HCT116 (cell line): ENCODE results near the gene DMKN. TPM values are rescaled to one million over a fixed set of nuclear protein-coding genes. Genes with fewer than 3 reads are reported as not detected.

Experiments used
- ATAC-seq: fragments of 200-7000 bp; cut with Tn5 transposase; 2 replicates; pipeline ENCODE4 v1.9.1; 2020; ENCODE audit warnings: mild to moderate bottlenecking, moderate library complexity
- BruUV-seq: library from RNA; stranded (reverse); fragments of 400-500 nt; replicated peaks from 2 replicates; lab custom pipeline; 2021; lab: Mats Ljungman, UMichigan
- CTCF ChIA-PET: fragments of 300-600 bp; sonication (Branson Sonifier 250); formaldehyde crosslinking; loops from one replicate; lab custom pipeline; 2021; ENCODE audit warnings: antibody characterized with exemption; lab: Charles Lee
- POLR2A ChIA-PET: fragments of 300-600, 350-600 bp; sonication (Branson Sonifier 250); formaldehyde crosslinking; loops from one replicate; lab custom pipeline; 2021; ENCODE audit warnings: antibody characterized with exemption; lab: Charles Lee
- RAD21 ChIA-PET, 2 experiments: fragments of 300-600 bp; sonication (Branson Sonifier 250); formaldehyde crosslinking; loops; one replicate each; lab custom pipeline; 2023; ENCODE audit warnings: low total read pairs in 2 of 2; ENCODE audit not compliant: uncharacterized antibody in 2 of 2, unreplicated experiment in 2 of 2, low non-redundant PET in 1 of 2; lab: Charles Lee
- DNase-seq: peaks from one replicate; pipeline ENCODE4 v3.0.0-alpha.2; 2010; ENCODE audit warnings: low read depth, low spot score
- H2AFZ ChIP-seq: fragments of 200-600 bp; shearing (Covaris generic), sonication (generic); 2 replicates; pipeline ENCODE4 v1.6.1; 2017; ENCODE audit warnings: low read depth, mixed run types, mixed read lengths, antibody characterized with exemption, low read length; ENCODE audit not compliant: poor library complexity, severe bottlenecking
- H3K27ac ChIP-seq: 2 replicates; pipeline ENCODE4 v1.5.1; 2012; ENCODE audit warnings: low read depth, low read length
- H3K27me3 ChIP-seq: fragments of 200-600 bp; sonication (generic); 2 replicates; pipeline ENCODE4 v1.6.1; 2016; ENCODE audit warnings: mixed run types, low read length, mixed read lengths; ENCODE audit not compliant: insufficient read depth
- H3K36me3 ChIP-seq, 2 experiments: fragments of 200-500 bp in 1 of 2; fragments of 200-600 bp in 1 of 2; sonication (Bioruptor generic) in 1 of 2; sonication (generic) in 1 of 2; 2 replicates each; pipeline versions ENCODE4 v1.5.1 to v1.6.1; 2014 to 2016; ENCODE audit warnings: low read length in 2 of 2, inconsistent platforms in 1 of 2, mixed read lengths in 1 of 2, mixed run types in 1 of 2; ENCODE audit not compliant: insufficient read depth in 2 of 2, control insufficient read depth in 1 of 2
- H3K4me1 ChIP-seq, 2 experiments: fragments of 200-600 bp in 1 of 2; sonication (generic) in 1 of 2; 2 replicates each; pipeline versions ENCODE4 v1.5.1 to v1.6.1; 2012 to 2017; ENCODE audit warnings: low read length in 2 of 2, inconsistent platforms in 1 of 2, mild to moderate bottlenecking in 1 of 2, mixed read lengths in 1 of 2, mixed run types in 1 of 2, moderate library complexity in 1 of 2; ENCODE audit not compliant: insufficient read depth in 2 of 2, control insufficient read depth in 1 of 2
- H3K4me2 ChIP-seq: fragments of 200-600 bp; sonication (generic); 2 replicates; pipeline ENCODE4 v1.6.1; 2017; ENCODE audit warnings: mixed run types, low read length, mixed read lengths
- H3K4me3 ChIP-seq, 2 experiments: fragments of 200-600 bp in 1 of 2; sonication (generic) in 1 of 2; replicated peaks in 1 of 2; 2 replicates each; pipeline ENCODE4 v1.5.1; 2011 to 2016; ENCODE audit warnings: low read length in 2 of 2, control low read depth in 1 of 2, low read depth in 1 of 2, mild to moderate bottlenecking in 1 of 2, mixed read lengths in 1 of 2, mixed run types in 1 of 2
- H3K79me2 ChIP-seq: fragments of 200-600 bp; sonication (generic); 2 replicates; pipeline ENCODE4 v1.6.1; 2017; ENCODE audit warnings: mild to moderate bottlenecking, mixed run types, low read length, moderate library complexity, mixed read lengths; ENCODE audit not compliant: insufficient read depth
- H3K9ac ChIP-seq: fragments of 200-600 bp; sonication (generic); 2 replicates; pipeline ENCODE4 v1.6.1; 2016; ENCODE audit warnings: low read length, mixed read lengths
- H3K9me2 ChIP-seq: fragments of 200-600 bp; sonication (generic), shearing (Covaris generic); 2 replicates; pipeline ENCODE4 v1.6.1; 2017; ENCODE audit warnings: mixed run types, mild to moderate bottlenecking, moderate library complexity; ENCODE audit not compliant: insufficient read depth
- H3K9me3 ChIP-seq, 2 experiments: fragments of 200-500 bp in 1 of 2; fragments of 200-600 bp in 1 of 2; sonication (Bioruptor generic) in 1 of 2; sonication (generic) in 1 of 2; 2 replicates each; pipeline ENCODE4 v1.6.1; 2014 to 2017; ENCODE audit warnings: low read length in 2 of 2, mixed read lengths in 2 of 2, inconsistent platforms in 1 of 2, low read depth in 1 of 2, mild to moderate bottlenecking in 1 of 2, mixed run types in 1 of 2, moderate library complexity in 1 of 2; ENCODE audit not compliant: control insufficient read depth in 1 of 2, insufficient read depth in 1 of 2
- H4K20me1 ChIP-seq: fragments of 200-600 bp; sonication (generic), shearing (Covaris generic); 2 replicates; pipeline ENCODE4 v1.6.1; 2017; ENCODE audit warnings: mixed run types, mild to moderate bottlenecking, moderate library complexity; ENCODE audit not compliant: insufficient read depth
- CBX3 ChIP-seq: IDR thresholded peaks from 2 replicates; pipeline ENCODE4 v1.6.1; 2012; ENCODE audit warnings: low read depth
- CEBPB ChIP-seq: IDR thresholded peaks from 2 replicates; pipeline ENCODE4 v1.6.1; 2012; ENCODE audit warnings: low read depth
- CTCF ChIP-seq, 3 experiments: fragments of 200-600 bp in 1 of 3; sonication (generic) in 1 of 3; IDR thresholded peaks in 2 of 3; conservative IDR thresholded peaks in 1 of 3; 2 replicates each; pipeline ENCODE4 v1.5.1; 2012 to 2017; ENCODE audit warnings: low read depth in 2 of 3, low read length in 2 of 3, antibody characterized with exemption in 1 of 3, borderline replicate concordance in 1 of 3, control low read depth in 1 of 3, mild to moderate bottlenecking in 1 of 3, mixed read lengths in 1 of 3, mixed run types in 1 of 3, moderate library complexity in 1 of 3; ENCODE audit not compliant: insufficient read depth in 1 of 3
- EGR1 ChIP-seq: IDR thresholded peaks from 2 replicates; pipeline ENCODE4 v1.6.1; 2012; ENCODE audit warnings: low read depth
- ELF1 ChIP-seq: IDR thresholded peaks from 2 replicates; pipeline ENCODE4 v1.6.1; 2012; ENCODE audit warnings: low read depth, borderline replicate concordance
- EZH2 ChIP-seq: fragments of 200-600 bp; sonication (generic); IDR thresholded peaks from 2 replicates; pipeline ENCODE4 v1.6.1; 2017; ENCODE audit warnings: antibody characterized with exemption, mixed run types
- EZH2phosphoT487 ChIP-seq: fragments of 200-600 bp; IDR thresholded peaks from 2 replicates; pipeline ENCODE4 v1.6.1; 2018; ENCODE audit warnings: antibody characterized with exemption, borderline replicate concordance
- FOSL1 ChIP-seq: IDR thresholded peaks from 2 replicates; pipeline ENCODE4 v1.6.1; 2012; ENCODE audit warnings: low read depth
- JUND ChIP-seq: IDR thresholded peaks from 2 replicates; pipeline ENCODE4 v1.6.1; 2012
- POLR2AphosphoS5 ChIP-seq: IDR thresholded peaks from 2 replicates; pipeline ENCODE4 v1.6.1; 2011; ENCODE audit warnings: mild to moderate bottlenecking, low read depth, low read length, moderate library complexity
- YY1 ChIP-seq: IDR thresholded peaks from 2 replicates; pipeline ENCODE4 v1.6.1; 2011; ENCODE audit warnings: low read length, low read depth, moderate library complexity, mild to moderate bottlenecking; ENCODE audit not compliant: insufficient replicate concordance; ENCODE audit errors: extremely low read depth
- ZFX ChIP-seq: fragments of 450-650 bp; IDR thresholded peaks from 2 replicates; pipeline ENCODE4 v1.6.1; 2017
- ZNF274 ChIP-seq: fragments of 200-500 bp; sonication (Bioruptor generic); IDR thresholded peaks from 2 replicates; pipeline ENCODE4 v1.6.1; 2014; ENCODE audit warnings: mild to moderate bottlenecking, low read depth, low read length, inconsistent platforms
- intact Hi-C: fragments of 100-400 bp; cut with micrococcal nuclease; formaldehyde crosslinking; loops from 2 replicates; pipeline ENCODE4 v1.10.0; 2022
- total RNA-seq: library from RNA; stranded (reverse); gene quantifications from one replicate; pipeline ENCODE4 v1.2.1, GENCODE V29; 2021; ENCODE audit not compliant: unreplicated experiment
- TF ChIP-seq, protein P1 (sequence below): IDR thresholded peaks from 2 replicates; pipeline ENCODE4 v1.6.1; 2012
- TF ChIP-seq, protein P2 (sequence below): IDR thresholded peaks from 2 replicates; pipeline ENCODE4 v1.6.1; 2012
- TF ChIP-seq, protein P3 (sequence below): IDR thresholded peaks from 2 replicates; pipeline ENCODE4 v1.6.1; 2012; ENCODE audit warnings: low read depth

The DMKN gene
- total RNA-seq, 1 experiment from 2014 or later: 246 TPM

- no peak for TF ChIP-seq POLR2AphosphoS5
- no peak for TF ChIP-seq JUND
Observed at GRCh38 chr19:35488677-35489076, 24.8 kb downstream of the DMKN start (continued).

DNA sequence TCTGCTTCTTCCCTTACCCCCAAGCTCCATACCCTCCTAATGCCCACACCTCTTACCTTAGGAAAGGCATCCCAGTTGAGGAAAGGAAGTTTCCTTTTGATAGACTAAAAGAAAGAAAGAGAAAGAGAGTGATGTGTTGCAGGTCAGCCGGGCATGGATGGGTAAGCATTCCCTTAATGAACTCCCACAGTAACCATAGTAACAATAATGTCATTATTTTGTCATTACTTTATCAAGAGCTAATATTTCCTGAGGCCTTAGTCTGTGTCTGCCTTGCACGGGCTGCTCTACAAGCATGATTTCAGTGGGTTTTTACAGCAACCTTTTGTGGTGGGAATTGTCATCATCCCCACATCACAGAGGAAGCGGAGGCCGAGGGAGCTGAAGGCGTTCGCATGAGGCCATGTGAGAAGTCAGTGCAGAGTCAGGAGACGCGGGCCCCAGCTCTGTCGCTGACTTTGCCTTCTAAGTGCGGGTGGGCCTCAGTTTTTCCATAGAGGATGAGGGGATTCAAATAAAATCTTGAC lies 25.7 kb downstream of the DMKN start:
- BruUV-seq: no TSS peak
- H3K4me3 ChIP-seq: no peak overlapping the region
- no peak overlapping the region for H2AFZ ChIP-seq
- no peaks in the 10 kb centered on the region for H3K9me2 ChIP-seq
- no peaks in the 10 kb centered on the region for H3K79me2 ChIP-seq
- H3K36me3 ChIP-seq: no peaks in the 10 kb centered on the region
- intact Hi-C loops: no loop called here
- no peak overlapping the region for H3K27ac ChIP-seq
- no peaks in the 10 kb centered on the region for H4K20me1 ChIP-seq
- CTCF ChIA-PET: interaction anchor here (1.9 kb wide), 1 partner anchor 7 kb away, joined by 12 read pairs; no protein-coding TSS in a partner anchor
- peaks cover 9% of the 10 kb centered on the region for H3K27me3 ChIP-seq
- H3K9me3 ChIP-seq: no peaks in the 10 kb centered on the region
- TF ChIP-seq POLR2AphosphoS5 (no peak), CEBPB (no peak), ZFX (no peak), CBX3 (no peak), EGR1 (no peak), CTCF (IDR thresholded peaks at IDR 0.05 in 2 of 3, conservative IDR thresholded peaks at IDR 0.05 in 1 of 3; ENCODE audit: borderline replicate concordance in 1 of 3, insufficient read depth in 1 of 3, low read depth in 2 of 3, low read length in 2 of 3) (no peak), ZNF274 (no peak), FOSL1 (no peak), JUND (no peak), EZH2phosphoT487 (no peak), ELF1 (no peak), EZH2 (no peak), YY1 (no peak)
- TF ChIP-seq, protein P1, sequence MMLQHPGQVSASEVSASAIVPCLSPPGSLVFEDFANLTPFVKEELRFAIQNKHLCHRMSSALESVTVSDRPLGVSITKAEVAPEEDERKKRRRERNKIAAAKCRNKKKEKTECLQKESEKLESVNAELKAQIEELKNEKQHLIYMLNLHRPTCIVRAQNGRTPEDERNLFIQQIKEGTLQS: no peak
- TF ChIP-seq, protein P2, sequence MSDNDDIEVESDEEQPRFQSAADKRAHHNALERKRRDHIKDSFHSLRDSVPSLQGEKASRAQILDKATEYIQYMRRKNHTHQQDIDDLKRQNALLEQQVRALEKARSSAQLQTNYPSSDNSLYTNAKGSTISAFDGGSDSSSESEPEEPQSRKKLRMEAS: no peak
- TF ChIP-seq, protein P3, sequence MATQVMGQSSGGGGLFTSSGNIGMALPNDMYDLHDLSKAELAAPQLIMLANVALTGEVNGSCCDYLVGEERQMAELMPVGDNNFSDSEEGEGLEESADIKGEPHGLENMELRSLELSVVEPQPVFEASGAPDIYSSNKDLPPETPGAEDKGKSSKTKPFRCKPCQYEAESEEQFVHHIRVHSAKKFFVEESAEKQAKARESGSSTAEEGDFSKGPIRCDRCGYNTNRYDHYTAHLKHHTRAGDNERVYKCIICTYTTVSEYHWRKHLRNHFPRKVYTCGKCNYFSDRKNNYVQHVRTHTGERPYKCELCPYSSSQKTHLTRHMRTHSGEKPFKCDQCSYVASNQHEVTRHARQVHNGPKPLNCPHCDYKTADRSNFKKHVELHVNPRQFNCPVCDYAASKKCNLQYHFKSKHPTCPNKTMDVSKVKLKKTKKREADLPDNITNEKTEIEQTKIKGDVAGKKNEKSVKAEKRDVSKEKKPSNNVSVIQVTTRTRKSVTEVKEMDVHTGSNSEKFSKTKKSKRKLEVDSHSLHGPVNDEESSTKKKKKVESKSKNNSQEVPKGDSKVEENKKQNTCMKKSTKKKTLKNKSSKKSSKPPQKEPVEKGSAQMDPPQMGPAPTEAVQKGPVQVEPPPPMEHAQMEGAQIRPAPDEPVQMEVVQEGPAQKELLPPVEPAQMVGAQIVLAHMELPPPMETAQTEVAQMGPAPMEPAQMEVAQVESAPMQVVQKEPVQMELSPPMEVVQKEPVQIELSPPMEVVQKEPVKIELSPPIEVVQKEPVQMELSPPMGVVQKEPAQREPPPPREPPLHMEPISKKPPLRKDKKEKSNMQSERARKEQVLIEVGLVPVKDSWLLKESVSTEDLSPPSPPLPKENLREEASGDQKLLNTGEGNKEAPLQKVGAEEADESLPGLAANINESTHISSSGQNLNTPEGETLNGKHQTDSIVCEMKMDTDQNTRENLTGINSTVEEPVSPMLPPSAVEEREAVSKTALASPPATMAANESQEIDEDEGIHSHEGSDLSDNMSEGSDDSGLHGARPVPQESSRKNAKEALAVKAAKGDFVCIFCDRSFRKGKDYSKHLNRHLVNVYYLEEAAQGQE: no peak
- TF ChIP-seq, all 23 proteins: peak for 0
- ChIA-PET POLR2A (no interaction called here), RAD21 (no interaction called here)
- Histone ChIP-seq H3K4me2 (no peak overlapping the region), H3K9ac (no peak overlapping the region), H3K4me1 (no peaks in the 10 kb centered on the region)
- DNase-seq: no peak
- no peak for ATAC-seq
